DMS153 treated with DMSO at 0.1 percent for 48 hours (cell line): Measurements from ENCODE around the gene DUS3L.
"Not testable (repeated sequence)": the region's sequence is repeated elsewhere in the genome, so short reads cannot be mapped to it uniquely, and the experiment has no call there.

Source experiments
- DNase-seq: peaks from one replicate; lab custom pipeline; 2025; ENCODE audit not compliant: unreplicated experiment; lab: John Stamatoyannopoulos, UW

DUS3L gene

DNA sequence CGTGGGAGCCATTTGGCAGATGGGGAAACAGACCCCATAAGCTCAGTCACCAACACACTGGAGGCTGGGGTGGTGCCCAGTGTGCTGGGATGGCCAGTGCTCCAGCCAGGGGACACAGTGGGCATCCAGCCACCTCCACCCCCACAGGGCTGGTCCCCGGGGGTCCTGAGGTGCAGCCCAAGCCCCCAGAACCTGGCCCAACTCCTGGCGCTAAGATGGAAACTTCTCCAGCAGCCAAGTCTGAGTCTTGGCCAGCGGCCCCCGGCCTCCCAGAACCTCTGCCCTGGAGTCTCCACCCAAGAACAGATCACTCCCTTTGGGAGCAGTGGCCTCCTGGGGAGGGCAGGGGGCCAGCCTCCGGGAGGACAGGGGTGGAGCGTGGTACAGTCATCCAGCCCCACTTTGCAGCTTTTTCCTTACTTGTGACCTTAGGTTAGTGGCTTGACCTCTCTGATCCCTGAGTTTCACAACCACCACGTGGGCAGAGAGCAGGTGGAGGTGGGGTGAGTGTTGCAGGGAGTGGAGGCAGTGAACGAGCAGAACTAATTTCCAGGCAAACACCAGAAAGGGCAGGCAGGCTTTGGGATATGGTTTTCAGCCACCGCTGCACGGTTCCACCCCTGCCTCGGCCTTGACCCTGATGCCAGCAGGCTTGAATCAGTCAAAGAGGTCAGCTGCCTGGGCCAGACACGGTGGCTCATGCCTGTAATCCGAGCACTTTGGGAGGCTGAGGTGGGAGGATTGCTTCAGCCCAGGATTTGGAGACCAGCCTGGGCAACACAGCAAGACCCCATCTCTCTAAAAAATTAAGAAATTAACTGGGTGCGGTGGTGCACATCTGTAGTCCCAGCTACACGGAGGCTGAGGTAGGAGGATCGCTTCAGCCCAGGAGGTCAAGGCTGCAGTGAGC lies 9.7 kb upstream of the DUS3L start:
- no peak for DNase-seq

- DNase-seq: no peak
Observed at GRCh38 chr19:5799247-5800241, 8.6 kb upstream of the DUS3L start.

GRCh38 chr19:5798244-5798643 lies 7.3 kb upstream of the DUS3L start:
- no peak for DNase-seq

DNA sequence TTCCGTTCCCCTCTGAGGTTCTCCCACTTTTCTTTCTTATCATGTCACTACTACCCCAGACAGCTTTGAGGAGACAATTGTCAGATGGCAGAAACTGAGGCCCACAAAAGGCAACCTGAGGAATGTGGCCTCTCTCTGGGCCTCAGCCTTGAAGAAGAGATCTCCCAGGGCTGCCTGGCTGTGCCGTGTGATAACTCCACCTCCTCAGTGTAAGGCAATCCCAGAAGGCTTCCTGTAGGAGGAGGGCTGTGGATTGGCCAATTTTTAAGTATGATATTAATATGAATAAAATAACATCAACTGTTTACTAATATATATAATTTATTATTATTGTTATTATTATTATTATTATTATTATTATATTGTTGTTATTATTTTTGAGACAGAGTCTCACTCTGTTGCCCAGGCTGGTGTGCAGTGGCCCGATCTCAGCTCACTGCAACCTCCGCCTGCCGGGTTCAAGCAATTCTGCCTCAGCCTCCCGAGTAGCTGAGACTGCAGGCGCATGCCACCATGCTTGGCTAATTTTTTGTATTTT lies 4.5 kb upstream of the DUS3L start:
- DNase-seq: no peak

GRCh38 chr19:5793188-5793587 lies 2.2 kb upstream of the DUS3L start:
- DNase-seq: no peak

- DNase-seq: no peak
Observed at GRCh38 chr19:5792224-5792623, 1.3 kb upstream of the DUS3L start.

DNA sequence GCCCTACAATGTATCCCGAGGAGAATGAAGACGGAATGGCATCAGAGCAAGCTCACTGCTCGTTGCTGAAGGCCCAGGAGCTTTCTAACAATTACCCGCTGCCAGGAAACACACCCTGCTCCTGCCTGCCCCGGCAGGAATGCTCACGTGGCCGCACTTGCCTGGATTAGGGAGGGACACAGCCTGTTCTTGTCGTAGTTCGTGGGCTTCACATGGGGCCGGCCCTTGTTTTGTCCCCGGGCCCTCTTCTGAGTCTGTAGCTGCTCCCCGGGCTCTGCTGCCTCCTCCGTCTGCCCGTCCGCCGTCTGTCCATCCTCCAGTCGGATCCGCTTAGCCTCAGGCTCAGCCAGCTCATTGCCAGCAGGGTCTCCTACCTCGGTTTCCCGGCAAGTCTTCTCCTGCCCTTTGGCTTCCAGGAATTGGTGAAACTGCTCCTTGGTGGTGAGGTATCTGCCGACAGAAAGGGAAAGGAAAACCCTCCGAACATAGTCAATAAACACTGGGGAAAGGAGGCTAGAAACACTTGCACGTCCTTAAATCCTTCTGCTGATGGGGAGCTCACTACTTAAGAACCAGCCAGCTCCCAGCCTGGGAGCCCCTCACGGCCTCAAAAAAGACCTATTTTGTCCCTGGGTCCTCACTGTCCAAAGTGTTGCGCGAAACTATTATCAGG lies 941 bp downstream of the DUS3L start:
- DNase-seq: no peak

DNA sequence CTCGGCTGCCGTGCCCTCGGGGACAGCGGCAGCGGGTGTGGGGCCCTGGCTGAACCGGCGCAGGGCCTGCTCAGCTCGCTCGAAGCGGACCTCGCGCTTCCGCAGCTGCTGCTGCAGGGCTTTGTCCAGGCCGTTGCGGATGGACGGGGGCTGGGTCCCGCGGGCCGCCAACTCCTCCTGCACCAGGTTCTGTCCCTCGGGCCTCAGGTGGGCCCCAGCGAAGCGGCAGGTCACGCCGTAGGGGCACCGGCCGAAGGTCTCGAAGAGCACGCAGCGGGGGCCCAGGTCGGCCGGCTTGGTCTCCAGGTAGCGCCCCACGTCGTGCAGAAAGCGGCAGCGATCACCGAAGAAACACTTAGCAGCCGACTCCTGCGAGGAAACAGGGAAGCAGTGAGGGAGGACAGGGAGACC lies 1.6 kb downstream of the DUS3L start:
- no peak for DNase-seq

DNA sequence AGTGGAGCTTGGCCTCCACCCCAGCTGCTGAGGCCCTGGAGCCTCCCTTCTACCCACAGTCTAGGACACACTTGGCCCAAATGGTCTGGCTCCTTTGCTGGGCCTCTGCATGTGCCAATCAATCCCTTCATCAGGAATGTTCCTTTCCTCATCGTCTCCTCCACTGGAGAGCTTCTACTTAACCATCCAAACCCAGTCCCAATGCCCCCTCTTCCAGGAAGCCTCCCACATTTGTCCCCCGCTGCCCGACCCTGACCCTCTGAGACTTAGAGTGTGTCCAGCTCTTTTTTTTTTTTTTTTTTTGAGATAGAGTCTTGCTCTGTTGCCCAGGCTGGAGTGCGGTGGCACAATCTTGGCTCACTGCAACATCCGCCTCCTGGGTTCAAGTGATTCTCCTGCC lies 2.5 kb downstream of the DUS3L start:
- DNase-seq: no peak

GRCh38 chr19:5787409-5788182 lies 3.4 kb downstream of the DUS3L start:
- no peak for DNase-seq

- no peak for DNase-seq
Observed at GRCh38 chr19:5786593-5787408, 4.2 kb downstream of the DUS3L start.

- no peak for DNase-seq
Observed at GRCh38 chr19:5785423-5785822, 5.5 kb downstream of the DUS3L start.

- DNase-seq: no peak
Observed at GRCh38 chr19:5784581-5785147, 6.3 kb downstream of the DUS3L start, which contains the start of gene PRR22. TSS of gene PRR22 (minus strand) at chr19:5784746. CDS start at chr19:5784660, 86 bp downstream.

DNA sequence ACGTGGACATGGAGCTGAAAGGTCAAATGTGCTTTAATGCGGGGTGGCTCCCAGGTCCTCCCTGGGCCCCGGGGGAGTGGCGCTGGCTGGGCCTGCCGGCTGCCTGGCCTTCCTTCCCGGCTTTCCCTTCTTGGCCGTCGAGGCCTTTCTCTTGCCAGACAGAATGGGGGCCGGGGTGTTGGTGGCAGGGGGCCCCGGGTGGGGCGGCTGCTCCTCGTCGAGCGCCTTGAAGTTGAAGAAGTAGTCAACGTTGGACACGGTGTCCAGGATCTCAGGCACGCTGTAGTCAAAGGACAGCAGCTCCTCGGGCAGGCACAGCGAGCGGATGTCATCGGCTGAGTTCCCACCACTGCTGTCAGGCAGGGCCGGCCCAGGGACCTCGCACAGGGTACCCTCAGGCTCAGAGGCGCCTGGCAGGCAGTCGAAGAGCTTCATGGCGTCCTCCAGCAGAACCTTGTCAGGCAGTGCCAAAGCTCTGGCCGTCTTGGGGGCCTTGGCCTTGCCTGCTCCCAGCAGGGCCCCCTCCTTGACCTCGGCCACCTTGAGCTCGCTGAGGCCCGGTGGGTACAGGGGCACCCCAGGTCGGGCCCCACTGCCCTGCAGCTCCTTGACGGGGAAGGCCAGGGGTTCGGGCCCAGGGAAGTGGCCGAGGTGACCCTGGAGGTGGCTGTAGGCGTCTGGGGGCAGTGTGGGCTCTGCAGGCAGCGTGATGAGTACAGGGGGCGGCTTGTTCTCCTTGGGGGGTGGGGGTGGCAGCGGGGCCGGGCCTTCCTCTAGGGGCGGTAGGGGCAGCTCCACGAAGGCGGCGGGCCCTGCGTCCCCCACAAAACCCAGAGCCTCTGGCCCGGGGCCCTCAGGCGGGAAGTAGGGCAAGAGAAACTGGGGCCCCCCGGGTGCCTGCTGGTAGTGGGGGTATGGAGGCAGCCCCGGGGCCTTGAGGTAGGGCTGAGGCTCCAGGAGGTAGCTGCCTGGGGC lies 7.7 kb downstream of the DUS3L start:
- DNase-seq: no peak

GRCh38 chr19:5782322-5782721 lies 8.6 kb downstream of the DUS3L start:
- DNase-seq: no peak

GRCh38 chr19:5780916-5781315 lies 10.0 kb downstream of the DUS3L start:
- not testable (repeated sequence) for DNase-seq

GRCh38 chr19:5778402-5778801 lies 12.6 kb downstream of the DUS3L start:
- no peak for DNase-seq
